Measurements from ENCODE around the gene RYR1.

The RYR1 gene

GRCh38 chr19:38587562-38587961 is 154.1 kb downstream of the RYR1 start:
- H3K79me2 ChIP-seq (ENCODE audit: insufficient read depth, low read length): no peaks in the 10 kb centered on the region
- no peaks in the 10 kb centered on the region for H3K4me1 ChIP-seq (ENCODE audit: insufficient read depth, low read length, poor library complexity, severe bottlenecking)
- no peaks in the 10 kb centered on the region for H4K20me1 ChIP-seq (ENCODE audit: insufficient read depth, low read length, poor library complexity, severe bottlenecking)
- H3K4me3 ChIP-seq (ENCODE audit: low read length, poor library complexity, severe bottlenecking): no peak overlapping the region
- no peaks in the 10 kb centered on the region for H3K9me2 ChIP-seq (replicated peaks; ENCODE audit: low read depth, low read length)
- TF ChIP-seq, protein P1, sequence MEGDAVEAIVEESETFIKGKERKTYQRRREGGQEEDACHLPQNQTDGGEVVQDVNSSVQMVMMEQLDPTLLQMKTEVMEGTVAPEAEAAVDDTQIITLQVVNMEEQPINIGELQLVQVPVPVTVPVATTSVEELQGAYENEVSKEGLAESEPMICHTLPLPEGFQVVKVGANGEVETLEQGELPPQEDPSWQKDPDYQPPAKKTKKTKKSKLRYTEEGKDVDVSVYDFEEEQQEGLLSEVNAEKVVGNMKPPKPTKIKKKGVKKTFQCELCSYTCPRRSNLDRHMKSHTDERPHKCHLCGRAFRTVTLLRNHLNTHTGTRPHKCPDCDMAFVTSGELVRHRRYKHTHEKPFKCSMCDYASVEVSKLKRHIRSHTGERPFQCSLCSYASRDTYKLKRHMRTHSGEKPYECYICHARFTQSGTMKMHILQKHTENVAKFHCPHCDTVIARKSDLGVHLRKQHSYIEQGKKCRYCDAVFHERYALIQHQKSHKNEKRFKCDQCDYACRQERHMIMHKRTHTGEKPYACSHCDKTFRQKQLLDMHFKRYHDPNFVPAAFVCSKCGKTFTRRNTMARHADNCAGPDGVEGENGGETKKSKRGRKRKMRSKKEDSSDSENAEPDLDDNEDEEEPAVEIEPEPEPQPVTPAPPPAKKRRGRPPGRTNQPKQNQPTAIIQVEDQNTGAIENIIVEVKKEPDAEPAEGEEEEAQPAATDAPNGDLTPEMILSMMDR (conservative IDR thresholded peaks at IDR 0.05; ENCODE audit: low read length): no peak
- no peak for TF ChIP-seq EZH2phosphoT487 (IDR thresholded peaks at IDR 0.05; ENCODE audit: borderline replicate concordance)
- H3K9me3 ChIP-seq (ENCODE audit: insufficient read depth, low read depth, low read length): no peaks in the 10 kb centered on the region
- H3K9ac ChIP-seq (ENCODE audit: low read depth, low read length, poor library complexity, severe bottlenecking): no peak overlapping the region
- H2AFZ ChIP-seq (ENCODE audit: low read length): no peak overlapping the region
- no peaks in the 10 kb centered on the region for H3K27me3 ChIP-seq (ENCODE audit: insufficient read depth, low read length, poor library complexity, severe bottlenecking)
- no peaks in the 10 kb centered on the region for H3F3A ChIP-seq (ENCODE audit: low read depth)
- H3K4me2 ChIP-seq (ENCODE audit: low read depth, low read length, poor library complexity, severe bottlenecking): no peak overlapping the region
- H3K36me3 ChIP-seq (ENCODE audit: insufficient read depth, low read length): no peaks in the 10 kb centered on the region

- Histone ChIP-seq H3K4me2 (ENCODE audit: low read depth, low read length, poor library complexity, severe bottlenecking) (no peak overlapping the region), H3K4me1 (ENCODE audit: insufficient read depth, low read length, poor library complexity, severe bottlenecking) (no peaks in the 10 kb centered on the region)
Observed at GRCh38 chr19:38588041-38588440, 154.6 kb downstream of the RYR1 start.

DNA sequence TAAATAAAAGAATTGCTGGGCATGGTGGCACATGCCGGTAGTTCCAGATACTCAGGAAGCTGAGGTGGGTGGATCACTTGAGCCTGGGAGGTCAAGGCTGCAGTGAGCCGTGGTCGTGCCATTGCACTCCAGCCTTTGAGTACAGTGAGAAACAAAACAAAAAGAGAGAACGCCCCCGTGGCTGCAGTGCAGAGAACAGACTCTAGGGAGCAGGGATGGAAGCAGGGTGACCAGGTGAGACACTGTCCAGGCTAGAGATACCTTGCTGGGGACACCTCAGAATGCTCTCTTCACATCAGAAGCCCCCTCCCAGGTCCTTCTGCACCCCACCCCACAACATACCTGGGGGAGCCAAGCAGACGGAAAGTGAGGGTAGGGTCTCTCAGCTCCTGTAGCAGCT is 159.4 kb downstream of the RYR1 start:
- no peaks in the 10 kb centered on the region for H3K9me2 ChIP-seq (replicated peaks; ENCODE audit: low read depth, low read length)
- H4K20me1 ChIP-seq (ENCODE audit: insufficient read depth, low read length, poor library complexity, severe bottlenecking): no peaks in the 10 kb centered on the region
- H3F3A ChIP-seq (ENCODE audit: low read depth): no peaks in the 10 kb centered on the region
- no peaks in the 10 kb centered on the region for H3K9me3 ChIP-seq (ENCODE audit: insufficient read depth, low read depth, low read length)
- no peak overlapping the region for H3K4me3 ChIP-seq (ENCODE audit: low read length, poor library complexity, severe bottlenecking)
- H3K4me2 ChIP-seq (ENCODE audit: low read depth, low read length, poor library complexity, severe bottlenecking): no peak overlapping the region
- no peaks in the 10 kb centered on the region for H3K79me2 ChIP-seq (ENCODE audit: insufficient read depth, low read length)
- H2AFZ ChIP-seq (ENCODE audit: low read length): no peak overlapping the region
- no peaks in the 10 kb centered on the region for H3K27me3 ChIP-seq (ENCODE audit: insufficient read depth, low read length, poor library complexity, severe bottlenecking)
- no peak overlapping the region for H3K9ac ChIP-seq (ENCODE audit: low read depth, low read length, poor library complexity, severe bottlenecking)
- H3K4me1 ChIP-seq (ENCODE audit: insufficient read depth, low read length, poor library complexity, severe bottlenecking): no peaks in the 10 kb centered on the region
- no peaks in the 10 kb centered on the region; the same call in 1 of the 2 replicates for H3K36me3 ChIP-seq (ENCODE audit: insufficient read depth, low read length)
- no peak for TF ChIP-seq EZH2phosphoT487 (IDR thresholded peaks at IDR 0.05; ENCODE audit: borderline replicate concordance)
- TF ChIP-seq, protein P1 (conservative IDR thresholded peaks at IDR 0.05; ENCODE audit: low read length): no peak

More at GRCh38 chr19:38588041-38588440, 154.6 kb downstream of the RYR1 start:
- Histone ChIP-seq H3K9me2 (replicated peaks; ENCODE audit: low read depth, low read length) (no peaks in the 10 kb centered on the region), H3K36me3 (ENCODE audit: insufficient read depth, low read length) (no peaks in the 10 kb centered on the region), H3K27me3 (ENCODE audit: insufficient read depth, low read length, poor library complexity, severe bottlenecking) (no peaks in the 10 kb centered on the region), H3K9ac (ENCODE audit: low read depth, low read length, poor library complexity, severe bottlenecking) (no peak overlapping the region), H3K4me3 (ENCODE audit: low read length, poor library complexity, severe bottlenecking) (no peak overlapping the region), H3F3A (ENCODE audit: low read depth) (no peaks in the 10 kb centered on the region), H3K9me3 (ENCODE audit: insufficient read depth, low read depth, low read length) (no peaks in the 10 kb centered on the region), H3K79me2 (ENCODE audit: insufficient read depth, low read length) (no peaks in the 10 kb centered on the region), H2AFZ (ENCODE audit: low read length) (no peak overlapping the region), H4K20me1 (ENCODE audit: insufficient read depth, low read length, poor library complexity, severe bottlenecking) (no peaks in the 10 kb centered on the region)
- TF ChIP-seq, protein P1 (conservative IDR thresholded peaks at IDR 0.05; ENCODE audit: low read length): no peak
- TF ChIP-seq EZH2phosphoT487 (IDR thresholded peaks at IDR 0.05; ENCODE audit: borderline replicate concordance): no peak

All from Loucy (cell line).